Kasumi-1 (cell line): ENCODE results near the gene MBD1.
A peak's percentile ranks its signal among the peaks of the same experiment; 100 is the strongest.
"Not testable (repeated sequence)": the region's sequence is repeated elsewhere in the genome, so short reads cannot be mapped to it uniquely, and the experiment has no call there.

ENCODE experiments used
- DNase-seq, 2 experiments: peaks; one replicate each; lab custom pipeline; 2025; lab: John Stamatoyannopoulos, UW

MBD1 gene

DNA sequence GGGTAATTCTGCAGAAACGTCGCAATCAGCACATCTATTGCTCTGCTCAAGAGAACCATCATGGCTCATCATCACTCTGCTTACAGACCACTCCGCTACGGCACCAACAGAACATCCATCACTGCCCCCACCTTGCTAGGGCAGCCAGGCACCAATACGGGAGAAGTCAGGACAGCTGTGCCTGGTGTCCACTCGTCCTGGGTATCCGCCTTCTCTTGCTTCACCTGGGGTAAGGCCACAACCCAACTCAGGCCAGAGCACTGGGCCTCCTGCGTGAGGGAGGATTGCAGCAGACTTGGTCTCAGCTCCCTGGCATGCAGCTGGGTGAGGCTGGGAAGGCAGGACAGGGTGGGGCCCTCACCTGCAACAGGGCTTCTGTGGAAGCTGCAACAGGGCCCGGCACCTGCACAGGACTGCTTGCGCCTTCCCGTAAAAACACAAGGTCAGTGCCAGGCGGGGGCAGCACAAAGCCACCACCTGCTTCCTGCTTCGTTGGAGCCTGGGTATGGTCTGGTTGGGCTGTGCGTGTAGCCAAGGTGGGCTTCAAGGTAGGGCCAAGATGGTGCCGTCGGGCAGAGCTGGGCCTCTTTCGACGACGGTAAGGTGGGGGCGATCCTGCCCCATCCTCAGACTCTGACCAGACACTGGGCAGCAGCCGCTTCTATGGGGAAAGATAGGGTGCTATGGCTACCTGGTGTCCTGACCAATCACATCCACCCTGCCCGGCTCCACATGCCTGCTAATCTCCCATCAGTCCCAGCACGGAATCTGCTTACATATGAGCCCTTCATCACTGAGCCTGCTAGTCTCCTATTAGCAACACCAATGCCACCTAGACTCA lies 7.9 kb downstream of the MBD1 start:
- DNase-seq: no peak

GRCh38 chr18:50272568-50272967 lies 8.8 kb downstream of the MBD1 start:
- no peak for DNase-seq

DNA sequence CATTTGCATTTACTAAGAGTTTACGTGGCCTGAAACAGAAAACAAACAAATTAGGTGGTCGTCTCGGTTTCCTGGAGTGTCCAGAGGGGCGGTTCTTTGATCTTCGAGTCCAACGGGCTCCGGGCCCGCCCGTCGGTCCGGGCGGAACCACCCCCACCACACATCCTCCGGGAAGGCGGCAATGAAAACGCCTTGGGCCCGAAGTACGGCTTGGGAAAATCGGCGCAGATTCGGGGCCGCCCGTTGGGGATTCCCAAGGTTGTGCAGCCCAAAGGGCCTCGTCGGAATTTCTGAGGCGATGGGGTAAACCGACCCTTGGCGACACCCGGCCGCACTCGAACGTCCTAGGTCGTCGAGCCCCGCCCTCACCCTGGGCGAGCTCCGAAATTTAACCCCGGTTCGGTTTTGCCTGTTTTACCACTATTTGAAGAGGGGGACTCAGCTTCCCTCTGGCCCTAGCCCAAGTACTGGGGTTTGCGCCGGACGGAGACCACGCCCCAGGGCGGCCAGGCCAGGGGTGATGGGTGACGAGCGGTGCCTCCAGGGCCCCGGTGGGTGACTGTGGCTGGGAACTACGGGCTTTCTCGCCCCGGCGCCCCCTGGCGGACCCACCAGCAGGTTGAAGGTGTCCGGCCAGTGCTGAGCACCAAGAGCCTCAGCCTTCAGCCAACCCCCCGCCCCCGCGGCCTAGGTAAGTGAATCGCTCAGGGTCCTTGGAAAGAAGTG lies 13.1 kb downstream of the MBD1 start:
- DNase-seq: no peak

DNA sequence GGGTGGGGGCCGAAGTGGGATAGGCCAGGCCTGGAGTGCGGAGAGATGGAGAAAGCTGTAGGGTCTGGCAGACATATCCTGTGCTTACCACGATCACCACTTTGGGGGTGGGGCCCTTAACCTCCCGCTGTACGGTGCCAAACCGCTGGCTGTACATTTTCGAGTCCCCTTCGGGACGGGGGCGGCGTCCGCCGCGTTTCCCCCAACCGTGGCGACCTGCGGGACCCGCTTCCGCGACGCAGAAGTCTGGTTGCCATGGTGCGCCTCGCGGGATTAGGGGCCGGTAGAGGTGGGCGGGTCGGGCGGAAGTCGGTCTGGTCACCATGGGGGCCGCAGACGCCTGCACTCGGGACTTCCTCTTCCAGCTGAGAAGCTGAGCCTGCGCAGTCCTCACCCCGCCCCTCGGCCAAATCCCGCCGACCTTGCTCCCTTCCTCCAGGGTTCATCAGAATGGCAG lies 15.0 kb downstream of the MBD1 start, which contains the start of gene CFAP53:
Gene CFAP53, minus strand, starts transcription at position 248 of the 457 bp plus-strand sequence. Its CDS starts 91 bp downstream, at position 157.
- peak; percentile 96 for DNase-seq

DNA sequence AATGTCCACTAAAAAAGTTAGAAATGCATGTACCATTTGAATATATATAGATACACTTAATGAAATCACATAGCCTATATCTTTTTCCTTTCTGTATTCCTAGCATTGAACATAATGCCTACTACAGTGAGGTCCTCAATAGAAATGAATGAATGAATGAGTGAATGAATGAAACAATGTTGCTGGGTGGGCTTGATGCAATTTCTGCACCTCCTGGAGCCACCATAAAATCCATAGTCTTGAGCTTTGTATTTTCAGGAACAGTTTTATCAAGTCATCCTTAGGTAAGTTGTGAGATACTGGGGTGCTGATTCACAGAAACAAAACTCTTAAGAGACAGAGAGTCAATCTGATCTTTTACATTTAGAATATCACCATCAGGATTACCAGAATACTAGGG lies 18.3 kb downstream of the MBD1 start:
- DNase-seq: no peak

DNA sequence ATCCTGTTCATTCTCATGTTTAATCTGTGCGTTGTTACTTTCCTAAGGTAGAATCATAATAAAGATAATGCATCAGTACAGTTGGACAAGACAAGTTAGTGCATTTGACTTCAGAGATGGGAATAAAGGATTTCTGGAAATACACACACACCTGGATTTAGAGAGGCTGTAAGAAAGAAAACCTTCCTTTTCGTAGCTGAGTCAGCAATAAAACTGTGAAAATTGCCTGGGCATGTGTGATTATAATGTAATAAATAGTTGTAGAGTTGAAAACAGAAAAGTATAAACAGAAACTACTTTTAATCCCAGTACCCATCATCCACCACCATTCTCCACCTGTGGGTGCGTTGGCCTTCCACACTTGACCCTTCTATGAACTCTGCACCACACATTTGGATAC lies 30.4 kb downstream of the MBD1 start:
- DNase-seq: no peak

GRCh38 chr18:50249576-50249975 lies 31.7 kb downstream of the MBD1 start:
- DNase-seq: no peak

DNA sequence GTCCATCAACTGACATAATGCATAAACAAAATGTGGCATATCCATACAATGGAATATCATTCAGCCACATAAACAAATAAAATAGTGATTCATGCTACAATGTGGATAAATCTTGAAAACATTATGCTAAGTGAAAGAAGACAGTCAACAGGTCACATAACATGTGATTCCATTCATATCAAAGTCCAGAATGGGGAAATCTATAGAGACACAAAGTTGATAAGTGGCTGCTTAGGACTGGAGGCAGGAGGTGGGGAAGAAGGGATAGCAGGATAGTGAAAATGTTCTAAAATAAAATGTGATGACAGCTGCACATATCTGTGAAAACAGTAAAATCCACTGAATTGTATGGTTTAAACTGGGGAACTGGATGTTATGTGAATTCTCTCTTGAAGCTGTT lies 33.8 kb downstream of the MBD1 start:
- DNase-seq: no peak

DNA sequence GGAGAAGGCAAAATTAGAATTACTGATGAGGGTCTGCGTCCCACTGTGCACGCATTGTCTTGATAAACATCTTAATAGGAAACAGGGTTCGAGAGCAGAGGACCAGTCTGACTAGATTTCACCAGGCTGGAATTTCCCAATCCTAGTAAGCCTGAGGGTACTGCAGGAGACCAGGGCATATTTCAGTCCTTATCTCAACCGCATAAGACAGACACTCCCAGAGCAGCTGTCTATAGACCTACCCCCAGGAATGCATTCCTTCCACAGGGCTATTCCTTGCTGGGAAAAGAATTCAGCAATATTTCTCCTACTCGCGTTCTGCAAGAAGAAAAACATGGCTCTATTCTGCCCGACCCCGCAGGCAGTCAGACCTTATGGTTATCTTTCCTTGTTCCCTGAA lies 39.6 kb downstream of the MBD1 start:
- DNase-seq: not testable (repeated sequence)

GRCh38 chr18:50240080-50240563 lies 41.2 kb downstream of the MBD1 start:
- no peak for DNase-seq

- no peak for DNase-seq
Observed at GRCh38 chr18:50232419-50232818, 48.9 kb downstream of the MBD1 start.

GRCh38 chr18:50231621-50232020 lies 49.7 kb downstream of the MBD1 start:
- DNase-seq: no peak

GRCh38 chr18:50220249-50220648 lies 61.1 kb downstream of the MBD1 start:
- DNase-seq: not testable (repeated sequence)
